ENCODE measurements around the gene MFSD2A. TPM values are rescaled to one million over a fixed set of nuclear protein-coding genes. Genes with fewer than 3 reads are reported as not detected.
"Not testable (repeated sequence)": the region's sequence is repeated elsewhere in the genome, so short reads cannot be mapped to it uniquely, and the experiment has no call there.

The MFSD2A gene
- polyA plus RNA-seq, 3 donors = 6.8 to 17.9 (median 7.9) TPM

DNA sequence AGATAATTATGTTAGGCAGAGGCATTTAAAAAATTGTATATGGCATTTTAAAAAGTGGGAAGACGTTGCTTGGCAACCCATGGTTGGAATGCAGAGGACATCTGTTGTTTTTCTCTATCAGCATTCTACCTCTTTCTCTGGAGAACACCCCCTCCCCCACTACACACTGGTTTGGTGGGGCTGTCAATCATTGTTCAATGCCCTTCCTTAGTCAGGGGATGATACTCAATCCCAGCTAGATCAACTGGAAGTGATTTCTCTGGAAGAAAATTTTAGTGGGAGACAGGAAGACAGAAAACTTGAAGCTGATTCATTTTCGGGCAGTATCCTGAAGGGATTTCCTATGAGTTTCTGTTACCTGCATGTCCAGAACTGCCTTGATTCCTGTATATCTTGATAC is 49.9 kb downstream of the MFSD2A start:
- Mint-ChIP-seq H3K4me3 (no peak overlapping the region), H3K9me3 (peaks cover 0 to 19% (median 10%) of the 10 kb centered on the region in 7 donors), H3K4me1 (peaks cover 22% of the 10 kb centered on the region), H3K36me3 (no peaks in the 10 kb centered on the region), H3K27ac (no peak overlapping the region), H3K27me3 (ENCODE audit: low read depth in 3 of 3) (no peaks in the 10 kb centered on the region)
- Histone ChIP-seq H3K27ac (ENCODE audit: low read depth in 1 of 2, low read length in 2 of 2) (no peak overlapping the region), H3K9ac (ENCODE audit: insufficient read depth, low read length, poor library complexity, severe bottlenecking) (no peak overlapping the region), H3K79me2 (ENCODE audit: insufficient read depth, low read length) (no peaks in the 10 kb centered on the region), H3K4me1 (ENCODE audit: control insufficient read depth in 1 of 2, insufficient read depth in 2 of 2, low read length in 2 of 2) (peaks cover 13 to 17% of the 10 kb centered on the region in 2 donors), H3K36me3 (replicated peaks in 1 of 2; ENCODE audit: control insufficient read depth in 1 of 2, insufficient read depth in 2 of 2, low read length in 2 of 2) (no peaks in the 10 kb centered on the region), H3K9me3 (replicated peaks in 1 of 2; ENCODE audit: control insufficient read depth in 1 of 2, insufficient read depth in 1 of 2, low read length in 2 of 2) (peaks cover 0 to 7% of the 10 kb centered on the region in 2 donors), H3K4me2 (replicated peaks; ENCODE audit: extremely low read depth, low read length, poor library complexity, severe bottlenecking) (no peak overlapping the region), H2AFZ (ENCODE audit: insufficient read depth, low read depth, low read length, poor library complexity, severe bottlenecking) (no peak overlapping the region), H3K27me3 (ENCODE audit: control insufficient read depth in 2 of 2, insufficient read depth in 2 of 2, low read length in 2 of 2) (no peaks in the 10 kb centered on the region), H4K20me1 (ENCODE audit: insufficient read depth, low read length) (no peaks in the 10 kb centered on the region), H3K4me3 (replicated peaks in 1 of 3; ENCODE audit: low read depth in 2 of 3, low read length in 3 of 3) (no peak overlapping the region)
- intact Hi-C loops (cut with micrococcal nuclease) = no loop called here
- TF ChIP-seq, protein P1, sequence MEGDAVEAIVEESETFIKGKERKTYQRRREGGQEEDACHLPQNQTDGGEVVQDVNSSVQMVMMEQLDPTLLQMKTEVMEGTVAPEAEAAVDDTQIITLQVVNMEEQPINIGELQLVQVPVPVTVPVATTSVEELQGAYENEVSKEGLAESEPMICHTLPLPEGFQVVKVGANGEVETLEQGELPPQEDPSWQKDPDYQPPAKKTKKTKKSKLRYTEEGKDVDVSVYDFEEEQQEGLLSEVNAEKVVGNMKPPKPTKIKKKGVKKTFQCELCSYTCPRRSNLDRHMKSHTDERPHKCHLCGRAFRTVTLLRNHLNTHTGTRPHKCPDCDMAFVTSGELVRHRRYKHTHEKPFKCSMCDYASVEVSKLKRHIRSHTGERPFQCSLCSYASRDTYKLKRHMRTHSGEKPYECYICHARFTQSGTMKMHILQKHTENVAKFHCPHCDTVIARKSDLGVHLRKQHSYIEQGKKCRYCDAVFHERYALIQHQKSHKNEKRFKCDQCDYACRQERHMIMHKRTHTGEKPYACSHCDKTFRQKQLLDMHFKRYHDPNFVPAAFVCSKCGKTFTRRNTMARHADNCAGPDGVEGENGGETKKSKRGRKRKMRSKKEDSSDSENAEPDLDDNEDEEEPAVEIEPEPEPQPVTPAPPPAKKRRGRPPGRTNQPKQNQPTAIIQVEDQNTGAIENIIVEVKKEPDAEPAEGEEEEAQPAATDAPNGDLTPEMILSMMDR (IDR thresholded peaks at IDR 0.05) = no peak
- WGBS (ENCODE audit: insufficient coverage) = 100% methylated on average over 1 of the region's 2 CpGs
- DNase-seq = no peak

DNA sequence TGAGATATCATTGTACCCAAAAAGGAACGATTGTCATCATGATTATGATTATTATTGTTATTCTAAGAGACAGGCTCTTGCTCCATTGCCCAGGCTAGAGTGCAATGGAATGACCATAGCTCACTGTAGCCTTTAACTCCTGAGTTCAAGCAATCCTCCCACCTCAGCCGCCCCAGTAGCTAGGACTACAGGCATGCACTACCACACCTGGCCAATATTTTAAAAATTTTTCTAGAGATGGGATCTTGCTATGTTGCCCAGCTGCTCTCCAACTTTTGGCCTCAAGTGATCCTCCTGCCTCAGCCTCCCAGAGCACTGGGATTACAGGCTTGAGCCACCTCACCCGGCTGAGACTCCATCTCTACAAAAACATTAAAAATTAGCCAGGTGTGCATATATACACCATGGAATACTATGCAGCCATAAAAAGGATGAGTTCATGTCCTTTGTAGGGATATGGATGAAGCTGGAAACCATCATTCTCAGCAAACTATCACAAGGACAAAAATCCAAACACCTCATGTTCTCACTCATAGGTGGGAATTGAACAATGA is 52.6 kb downstream of the MFSD2A start:
- H3K9me3 ChIP-seq (replicated peaks in 1 of 2; ENCODE audit: control insufficient read depth in 1 of 2, insufficient read depth in 1 of 2, low read length in 2 of 2); H3K4me2 ChIP-seq (replicated peaks; ENCODE audit: extremely low read depth, low read length, poor library complexity, severe bottlenecking); H3K27me3 Mint-ChIP-seq (ENCODE audit: low read depth in 3 of 3); H3K27ac Mint-ChIP-seq; H3K27me3 ChIP-seq (ENCODE audit: control insufficient read depth in 2 of 2, insufficient read depth in 2 of 2, low read length in 2 of 2); H3K27ac ChIP-seq (ENCODE audit: low read depth in 1 of 2, low read length in 2 of 2); intact Hi-C loops (cut with micrococcal nuclease); H3K79me2 ChIP-seq (ENCODE audit: insufficient read depth, low read length); H2AFZ ChIP-seq (ENCODE audit: insufficient read depth, low read depth, low read length, poor library complexity, severe bottlenecking); H3K4me3 Mint-ChIP-seq; H4K20me1 ChIP-seq (ENCODE audit: insufficient read depth, low read length); H3K9ac ChIP-seq (ENCODE audit: insufficient read depth, low read length, poor library complexity, severe bottlenecking); H3K36me3 ChIP-seq (replicated peaks in 1 of 2; ENCODE audit: control insufficient read depth in 1 of 2, insufficient read depth in 2 of 2, low read length in 2 of 2); H3K4me3 ChIP-seq (replicated peaks in 1 of 3; ENCODE audit: low read depth in 2 of 3, low read length in 3 of 3); H3K36me3 Mint-ChIP-seq; DNase-seq: not testable (repeated sequence)
- WGBS (ENCODE audit: insufficient coverage) = no CpG with 5 or more reads among the region's 3 CpGs
- H3K4me1 Mint-ChIP-seq = peaks cover 12% of the 10 kb centered on the region
- H3K4me1 ChIP-seq (ENCODE audit: control insufficient read depth in 1 of 2, insufficient read depth in 2 of 2, low read length in 2 of 2) = peaks cover 11 to 13% of the 10 kb centered on the region in 2 donors
- peaks cover 0 to 24% (median 13%) of the 10 kb centered on the region in 7 donors for H3K9me3 Mint-ChIP-seq
